ENCODE measurements around the gene ITGB6.

- no peak for TF ChIP-seq CTCF (IDR thresholded peaks at IDR 0.05; ENCODE audit: low read depth, low read length)
- no peak for TF ChIP-seq POLR2A (IDR thresholded peaks at IDR 0.05; ENCODE audit: extremely low read depth, insufficient read length)
- no peak for TF ChIP-seq MYC (IDR thresholded peaks at IDR 0.05; ENCODE audit: low read depth, low read length)
- TF ChIP-seq MAX (IDR thresholded peaks at IDR 0.05; ENCODE audit: low read depth, low read length) = no peak
Observed at GRCh38 chr2:160221391-160222276, 21.6 kb upstream of the ITGB6 start.

All from NB4 (cell line).